GM18517 (cell line): Measurements from ENCODE around the gene C7orf57.
"Not testable (repeated sequence)": the region's sequence is repeated elsewhere in the genome, so short reads cannot be mapped to it uniquely, and the experiment has no call there.

Experiments
- ATAC-seq: cut with Tn5 transposase; IDR thresholded peaks from one replicate; pipeline ENCODE4 v1.9.1; 2021; ENCODE audit warnings: mild to moderate bottlenecking, moderate library complexity; ENCODE audit not compliant: unreplicated experiment

C7orf57 gene

DNA sequence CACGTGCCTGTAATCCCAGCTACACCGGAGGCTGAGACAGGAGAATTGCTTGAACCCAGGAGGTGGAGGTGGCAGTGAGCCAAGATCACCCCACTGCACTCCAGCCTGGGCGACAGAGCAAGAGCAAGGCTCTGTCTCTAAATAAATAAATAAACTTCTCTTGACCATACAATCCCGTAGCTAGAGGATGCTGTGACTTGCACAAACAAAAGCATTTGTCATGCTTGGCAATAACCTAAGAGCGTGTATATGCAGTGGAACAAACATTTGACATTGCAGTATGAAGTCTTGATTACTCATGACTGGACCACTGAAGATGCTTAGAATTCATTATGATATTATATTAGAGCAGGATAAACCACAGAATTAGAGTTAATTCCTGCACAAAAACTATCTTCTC is 1.4 kb upstream of the C7orf57 start:
- ATAC-seq, result no peak

DNA sequence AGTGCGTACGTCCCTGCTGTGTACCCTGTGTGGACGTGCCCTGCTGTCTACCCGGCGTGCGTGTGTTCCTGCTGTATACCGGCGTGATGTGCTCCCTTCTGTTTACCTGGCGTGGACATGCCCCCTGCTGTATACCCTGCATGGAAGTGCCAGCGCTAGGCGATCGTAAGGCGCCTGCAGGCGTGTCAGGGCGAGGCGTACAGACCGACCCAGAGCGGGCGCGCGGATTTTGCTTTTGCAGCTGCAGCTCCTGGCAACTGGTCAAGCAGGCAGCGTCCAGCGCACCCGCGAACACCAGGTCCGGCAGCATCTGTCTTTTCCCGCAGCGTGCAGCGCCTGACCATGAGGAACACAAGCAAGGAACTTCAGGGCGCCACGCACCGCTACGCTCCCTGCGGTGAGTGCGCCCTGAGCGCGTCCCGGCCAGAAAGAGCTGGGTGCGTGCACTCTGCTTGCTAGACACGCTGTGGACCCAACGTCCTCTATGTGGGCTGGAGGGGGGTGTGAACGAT is 680 bp downstream of the C7orf57 start:
- no peak for ATAC-seq

DNA sequence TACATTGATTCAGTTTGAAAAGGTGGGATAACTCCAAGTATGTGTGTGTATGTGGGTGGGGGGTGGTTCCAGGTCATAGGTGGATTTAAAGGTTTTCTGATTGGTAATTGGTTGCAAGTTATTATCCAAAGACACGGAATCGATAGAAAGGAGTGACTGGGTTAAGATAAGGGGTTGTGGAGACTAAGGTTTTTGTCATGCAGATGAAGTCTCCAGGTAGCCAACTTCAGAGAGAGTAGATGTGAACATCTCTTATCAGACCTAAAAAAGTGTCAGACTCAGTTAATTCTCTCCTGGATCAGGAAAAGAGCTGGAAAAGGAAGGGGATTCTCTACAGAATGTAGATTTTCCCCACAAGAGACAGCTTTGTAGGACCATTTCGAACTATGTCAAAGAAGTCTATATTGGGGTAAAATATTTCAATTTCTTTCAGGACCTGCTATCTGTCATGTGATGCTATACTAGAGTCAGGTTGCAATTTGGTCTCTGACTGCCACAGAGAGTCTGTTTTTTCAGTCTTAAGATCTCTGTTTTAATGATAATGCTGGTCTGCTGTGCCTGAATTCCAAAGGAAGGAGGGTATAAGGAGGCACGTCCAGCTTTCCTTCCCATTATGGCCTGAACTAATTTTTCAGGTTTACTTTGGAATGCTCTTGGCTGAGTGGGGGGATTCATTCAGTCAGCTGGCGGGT is 3.6 kb downstream of the C7orf57 start:
- ATAC-seq, result no peak

DNA sequence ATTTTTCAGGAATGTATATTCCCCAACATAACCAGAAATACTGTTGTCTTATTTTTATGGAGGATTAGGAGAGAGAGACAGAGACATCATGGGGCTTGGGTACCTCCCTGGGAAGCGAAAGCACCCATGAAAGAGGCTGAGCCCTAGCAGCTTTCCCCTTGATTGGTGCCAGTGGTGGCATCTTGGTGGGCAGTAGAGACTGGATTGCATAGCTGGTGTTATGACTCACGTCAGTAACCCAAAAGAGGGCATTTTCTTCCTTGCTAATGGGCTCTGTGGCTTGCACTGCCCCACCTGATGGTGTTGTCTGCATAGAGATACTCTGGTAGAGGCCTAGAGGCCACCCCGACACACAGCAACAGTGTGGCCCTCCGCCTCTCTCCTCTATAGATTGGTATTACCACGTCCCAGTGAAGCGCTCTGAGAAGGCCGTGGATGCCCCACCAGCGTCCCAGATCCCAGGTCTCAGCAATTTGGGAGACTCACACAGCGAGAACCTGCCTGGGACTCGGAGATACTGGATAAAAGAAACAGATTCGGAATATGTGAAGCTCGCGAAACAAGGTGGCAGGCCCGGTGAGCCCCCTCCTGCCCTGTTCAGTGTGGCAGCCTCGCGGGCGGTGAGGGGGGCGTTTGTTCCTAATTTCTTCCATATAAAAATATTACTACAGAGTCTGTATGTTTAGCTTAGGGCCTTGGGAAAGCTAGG is 5.8 kb downstream of the C7orf57 start:
- ATAC-seq, result no peak

DNA sequence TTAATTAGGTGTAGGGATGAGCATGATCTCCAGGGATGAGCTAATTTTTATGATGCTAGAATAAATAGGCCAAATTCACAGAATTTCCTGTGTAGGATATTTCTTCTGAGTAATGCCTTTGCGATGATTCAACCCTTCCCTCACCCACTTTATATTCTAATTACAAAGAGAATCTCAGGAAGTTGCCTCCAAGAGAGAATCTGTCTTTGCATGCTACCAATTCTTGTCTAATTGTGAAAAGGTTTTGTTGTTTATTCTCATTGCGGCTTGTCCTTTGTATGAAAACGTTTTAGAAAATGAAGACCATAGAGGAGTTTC is 6.3 kb downstream of the C7orf57 start:
- no peak for ATAC-seq

DNA sequence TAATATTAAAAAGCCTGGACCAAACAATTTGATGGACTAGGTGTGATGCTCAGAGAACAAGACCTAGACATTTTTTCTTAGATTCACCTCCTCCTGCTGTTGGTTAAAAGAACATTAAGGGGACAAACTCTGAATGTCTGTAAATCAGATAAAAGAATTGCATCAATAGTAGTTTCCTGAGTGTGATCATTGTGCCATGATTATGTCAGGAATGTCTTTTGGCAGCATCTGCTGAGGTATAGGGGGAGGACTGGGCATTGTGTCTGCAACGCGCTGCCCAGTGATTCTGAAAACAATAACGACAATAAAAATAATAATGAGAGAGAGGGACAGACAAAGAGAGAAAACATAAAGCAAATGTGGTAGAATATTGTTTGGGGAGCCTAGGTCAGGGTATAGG is 6.9 kb downstream of the C7orf57 start:
- ATAC-seq, result no peak

DNA sequence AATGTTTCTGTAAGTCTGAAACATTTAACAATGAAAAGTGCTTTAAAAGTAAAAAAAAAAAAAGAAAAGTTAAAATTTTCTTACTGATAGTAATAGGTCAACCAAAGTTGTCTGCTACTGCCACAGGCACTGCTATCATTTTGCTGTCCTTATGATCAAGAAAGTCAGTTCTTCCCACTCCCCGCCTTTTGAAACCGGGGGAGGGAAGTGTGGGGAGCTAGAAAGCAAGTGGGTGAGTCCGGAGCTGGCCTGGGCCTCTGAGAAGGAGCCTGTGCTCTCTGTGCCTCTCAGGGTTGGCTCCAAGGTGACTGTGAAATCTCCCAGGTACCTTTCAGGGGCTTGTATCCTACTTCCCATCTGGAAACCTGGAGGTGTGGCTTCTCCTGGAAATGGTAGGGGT is 7.3 kb downstream of the C7orf57 start:
- ATAC-seq, result no peak

DNA sequence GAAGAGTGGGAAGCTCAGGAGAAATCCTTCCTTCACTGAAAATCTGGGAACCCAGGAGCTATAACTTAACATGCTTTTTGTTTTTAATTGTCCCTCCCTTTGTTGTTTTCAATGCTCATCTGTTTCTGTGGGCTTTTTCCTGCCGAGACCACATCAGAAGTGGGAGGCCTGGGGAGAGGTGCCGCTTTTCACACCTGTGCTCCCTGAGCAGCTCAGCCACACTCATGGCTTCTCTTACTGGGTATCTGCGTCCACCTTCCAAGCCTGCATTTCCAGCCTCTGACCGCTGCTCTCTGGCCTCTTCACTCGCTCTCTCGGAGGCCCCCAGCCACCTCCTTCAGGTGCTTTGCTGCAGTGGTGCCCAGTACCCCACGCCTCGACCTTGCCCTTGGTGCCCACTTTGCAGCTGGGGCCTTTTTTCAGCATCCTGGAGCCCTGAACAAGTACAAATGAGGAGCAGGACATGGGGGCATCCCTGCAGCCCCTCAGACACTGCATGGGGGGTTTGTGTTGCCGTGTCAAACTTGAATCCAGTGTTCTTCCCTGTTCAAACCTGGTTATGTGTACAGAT is 9.9 kb downstream of the C7orf57 start:
- ATAC-seq, result no peak

DNA sequence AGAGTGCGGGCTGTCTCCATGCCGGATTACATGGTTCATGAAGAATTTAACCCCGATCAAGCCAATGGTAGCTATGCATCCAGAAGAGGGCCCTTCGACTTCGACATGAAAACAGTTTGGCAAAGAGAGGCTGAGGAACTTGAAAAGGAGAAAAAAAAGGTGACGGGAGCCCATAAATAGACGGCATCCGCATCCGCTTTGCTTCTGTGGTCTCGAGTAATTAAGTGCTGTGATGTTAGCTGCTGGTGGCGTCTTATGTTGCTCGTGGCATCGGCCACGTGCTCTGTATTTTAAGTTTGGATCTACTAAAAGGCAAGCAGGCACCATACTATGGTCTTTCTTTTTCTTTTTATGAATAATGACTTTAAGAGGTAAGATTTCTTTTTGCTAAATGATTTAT is 11.1 kb downstream of the C7orf57 start:
- ATAC-seq, result no peak

DNA sequence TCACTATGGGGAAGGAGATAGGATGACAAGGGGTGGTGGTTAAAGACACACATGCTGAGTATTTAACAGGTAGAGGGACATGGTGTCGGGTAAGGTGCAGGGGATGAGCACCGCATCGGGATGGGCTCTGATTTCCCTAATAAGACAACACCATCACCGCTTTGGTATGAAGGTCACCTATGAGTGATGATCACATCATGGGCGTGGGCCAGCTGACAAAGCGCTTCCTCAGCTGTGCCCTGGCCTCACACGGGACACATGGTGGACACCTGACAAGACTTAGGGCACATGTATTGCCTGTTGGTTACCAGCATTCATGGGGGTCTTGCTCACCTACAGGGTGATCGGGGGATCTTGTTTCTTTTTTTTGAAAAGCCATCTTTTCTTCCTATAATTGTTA is 12.8 kb downstream of the C7orf57 start:
- no peak for ATAC-seq

DNA sequence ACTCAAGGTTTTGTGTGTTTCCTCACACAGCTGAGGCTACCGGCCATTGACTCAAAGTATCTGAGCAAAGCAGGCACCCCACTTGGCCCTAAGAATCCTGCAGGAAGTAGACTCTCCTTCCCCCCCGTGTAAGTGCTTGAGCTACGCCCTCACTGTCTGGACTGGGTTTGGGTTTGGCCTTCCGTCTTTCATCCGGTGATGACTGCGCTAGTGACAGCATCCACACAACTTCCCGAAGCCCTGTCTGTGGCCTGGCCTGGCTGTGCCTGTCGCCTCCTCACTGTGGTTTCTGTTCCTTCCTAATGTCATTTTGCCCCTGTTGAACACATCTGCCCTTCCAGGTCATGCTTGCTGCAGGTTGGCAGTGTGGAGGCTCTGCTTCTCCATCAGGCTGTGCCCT is 14.5 kb downstream of the C7orf57 start:
- no peak for ATAC-seq

DNA sequence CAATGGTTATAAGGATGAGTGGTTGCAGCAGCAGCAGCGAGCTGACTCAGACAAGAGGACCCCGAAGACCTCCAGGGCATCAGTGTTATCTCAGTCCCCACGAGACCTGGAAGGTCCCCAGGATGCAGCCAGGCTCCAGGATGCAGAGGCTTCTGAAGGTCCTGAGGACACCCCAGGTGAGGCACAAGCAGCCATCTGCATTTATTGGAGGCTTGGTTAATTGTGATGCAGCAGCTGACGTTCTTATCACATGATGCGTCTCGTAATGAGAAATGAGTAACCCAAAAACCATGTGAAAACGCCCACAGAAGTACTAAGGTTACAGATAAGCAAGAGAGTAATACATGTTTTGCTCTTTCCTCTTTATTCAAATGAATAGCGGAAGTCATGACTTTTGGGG is 17.4 kb downstream of the C7orf57 start:
- no peak for ATAC-seq

DNA sequence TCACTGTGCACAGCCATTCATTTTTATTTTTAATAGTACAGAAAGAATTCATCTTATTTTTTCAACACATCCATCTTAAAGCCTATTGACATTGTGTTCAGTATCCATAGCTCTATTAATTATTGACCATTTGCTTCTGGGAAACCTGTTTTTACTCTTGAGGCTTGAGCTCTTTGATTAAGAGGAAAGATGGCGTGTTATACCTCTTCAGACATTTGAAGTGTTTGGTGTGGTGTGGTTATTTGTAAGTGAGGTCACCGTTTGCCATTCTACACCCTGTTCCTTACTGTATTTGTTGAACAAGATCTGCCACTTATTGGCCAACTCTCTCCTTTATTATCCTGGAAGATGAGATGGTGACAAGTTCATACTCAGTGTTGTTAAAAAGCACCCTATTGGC is 18.4 kb downstream of the C7orf57 start:
- ATAC-seq, result no peak

DNA sequence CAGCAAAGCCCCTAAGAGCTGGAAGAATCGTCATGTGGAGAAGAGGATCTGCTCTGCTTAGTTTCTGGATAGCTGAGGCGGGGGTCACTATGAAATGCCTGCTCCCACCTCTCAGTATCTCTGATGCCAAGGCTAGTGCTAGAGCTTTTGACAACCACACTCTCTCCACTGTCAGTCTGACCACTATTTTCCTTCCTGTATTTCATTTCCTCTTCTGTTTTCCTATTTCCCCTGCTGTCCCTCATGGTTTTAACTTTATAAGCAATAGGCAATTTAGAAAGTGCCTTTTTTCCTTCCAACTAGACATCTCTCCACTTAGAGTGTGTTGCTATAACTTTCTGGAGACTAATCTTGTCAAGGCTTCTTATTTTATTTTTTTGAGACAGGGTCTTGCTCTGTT is 23.6 kb downstream of the C7orf57 start:
- ATAC-seq, result no peak

DNA sequence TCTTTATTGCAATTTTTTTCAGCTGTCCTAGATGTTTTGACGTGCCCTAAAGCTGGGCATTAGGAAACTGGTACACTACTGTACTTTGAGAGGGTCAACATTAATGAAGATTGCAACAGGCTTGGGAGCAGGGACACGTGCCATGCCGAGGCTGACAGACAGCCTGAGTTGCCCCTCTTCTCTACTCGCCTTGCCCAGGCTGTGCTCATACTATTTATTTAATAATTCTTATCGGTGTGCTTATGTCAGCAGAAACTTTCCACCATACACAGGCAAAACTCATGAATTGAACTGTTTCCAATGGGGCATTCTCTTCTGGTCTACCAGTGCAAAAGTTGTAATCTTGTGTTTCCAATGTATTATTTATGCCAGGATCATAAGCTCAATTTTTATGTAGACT is 24.4 kb downstream of the C7orf57 start:
- ATAC-seq, result no peak

DNA sequence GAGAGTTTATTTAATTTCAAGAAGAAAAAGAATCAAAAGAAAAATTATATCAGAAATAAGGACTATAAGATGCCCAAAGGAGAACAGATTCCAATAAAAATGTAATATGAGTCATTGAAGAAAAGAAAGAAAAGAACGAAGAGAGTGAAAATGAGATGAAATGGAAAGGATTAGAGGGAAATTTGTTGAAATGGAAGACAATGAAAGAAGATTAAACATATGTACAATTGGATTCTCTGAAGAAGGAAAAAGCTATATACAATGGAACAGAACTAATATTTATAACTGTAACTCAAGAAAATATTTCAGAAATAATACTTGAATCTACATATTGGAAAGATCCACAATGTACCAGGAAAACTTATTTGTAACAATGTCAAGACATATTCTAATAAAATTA is 28.6 kb downstream of the C7orf57 start:
- ATAC-seq, result no peak

DNA sequence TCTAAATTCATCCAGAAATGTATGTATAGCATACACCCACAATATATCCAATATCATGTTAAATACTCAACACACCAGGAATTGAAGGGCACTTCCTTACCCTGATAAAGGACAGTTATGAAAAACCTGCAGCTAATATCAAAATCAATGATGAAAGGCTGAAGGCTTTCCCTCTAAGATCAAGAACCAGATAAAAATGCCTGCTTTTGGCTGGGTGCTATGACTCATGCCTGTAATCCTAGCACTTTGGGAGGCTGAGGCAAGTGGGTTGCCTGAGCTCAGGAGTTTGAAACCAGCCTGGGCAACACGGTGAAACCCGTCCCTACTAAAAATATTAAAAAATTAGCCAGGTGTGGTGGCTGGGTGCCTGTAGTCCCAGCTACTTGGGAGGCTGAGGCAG is 32.1 kb downstream of the C7orf57 start:
- no peak for ATAC-seq

DNA sequence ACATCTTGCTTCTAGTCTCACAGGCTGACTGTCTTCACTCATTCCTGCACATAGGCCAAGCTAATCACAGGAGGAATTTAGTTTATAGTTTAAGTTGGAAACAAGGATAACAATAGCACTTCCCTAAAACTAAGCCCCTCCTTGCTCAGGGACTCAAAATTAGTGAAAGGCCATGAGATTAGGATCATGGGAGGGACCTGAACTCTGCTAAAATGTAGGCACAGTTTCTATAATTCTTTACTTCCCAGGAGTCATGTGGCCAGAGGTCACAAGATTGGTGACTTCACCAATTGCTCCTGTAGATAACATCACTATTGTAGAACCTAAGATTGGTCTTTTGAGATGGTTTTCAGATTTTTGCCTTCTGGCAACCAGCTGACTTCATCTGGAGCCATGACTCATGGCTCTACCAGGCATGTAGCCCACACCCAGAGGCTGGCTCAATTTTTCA is 38.9 kb downstream of the C7orf57 start:
- no peak for ATAC-seq

DNA sequence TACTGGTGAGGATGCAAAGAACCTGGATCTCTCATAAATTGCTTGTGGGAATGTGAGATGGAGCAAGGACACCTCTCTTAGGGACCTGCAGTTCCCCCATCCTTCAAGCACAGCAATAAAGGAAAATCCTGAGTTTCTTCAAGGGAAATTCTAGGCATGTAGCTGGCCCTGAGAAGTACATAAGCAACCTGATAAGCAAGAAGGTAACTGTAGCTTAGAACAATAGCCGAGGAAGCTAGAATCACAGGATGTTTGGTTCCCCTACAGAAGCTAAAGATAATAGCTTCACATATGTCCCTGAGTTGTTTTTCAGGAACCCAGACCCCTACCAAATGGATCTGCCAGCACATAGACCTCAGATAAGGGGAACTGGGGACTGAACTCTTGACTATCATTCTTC is 42.1 kb downstream of the C7orf57 start:
- ATAC-seq, result no peak

DNA sequence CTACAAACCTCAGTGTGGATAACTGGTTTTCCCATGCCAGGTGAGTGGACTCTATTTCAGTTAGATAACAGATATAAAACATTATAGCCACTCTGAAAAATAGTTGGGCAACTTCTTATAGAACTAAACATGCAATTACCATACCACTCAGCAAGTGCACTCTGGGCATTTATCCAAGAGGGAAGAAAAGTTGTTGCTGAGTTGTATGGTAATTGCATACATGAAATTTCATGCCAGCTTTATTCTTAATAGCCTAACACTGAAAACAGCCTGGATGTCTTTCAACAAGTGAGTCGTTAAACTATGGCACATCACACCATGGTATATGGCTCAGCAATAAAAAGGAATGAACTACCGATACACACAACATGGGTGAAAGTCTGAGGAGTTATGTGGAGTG is 43.1 kb downstream of the C7orf57 start:
- ATAC-seq, result no peak

DNA sequence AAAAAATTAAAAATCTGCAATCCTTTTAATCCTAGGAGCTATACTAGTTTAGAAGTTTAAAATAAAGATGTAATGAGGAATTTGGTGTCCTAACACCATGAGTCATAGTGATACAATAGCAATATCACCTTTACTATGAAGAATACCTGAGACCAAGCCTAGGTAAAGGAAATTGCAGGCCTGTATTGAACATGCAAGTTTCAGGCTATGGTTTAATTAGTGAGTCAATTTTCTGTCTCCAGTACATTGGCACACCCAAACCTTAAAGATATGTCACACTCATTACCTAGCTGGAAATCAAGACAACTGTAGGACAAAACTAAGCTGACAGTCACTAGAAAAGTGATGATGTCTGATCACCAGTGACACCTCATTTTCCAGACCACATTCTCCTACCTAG is 47.0 kb downstream of the C7orf57 start:
- ATAC-seq, result not testable (repeated sequence)

DNA sequence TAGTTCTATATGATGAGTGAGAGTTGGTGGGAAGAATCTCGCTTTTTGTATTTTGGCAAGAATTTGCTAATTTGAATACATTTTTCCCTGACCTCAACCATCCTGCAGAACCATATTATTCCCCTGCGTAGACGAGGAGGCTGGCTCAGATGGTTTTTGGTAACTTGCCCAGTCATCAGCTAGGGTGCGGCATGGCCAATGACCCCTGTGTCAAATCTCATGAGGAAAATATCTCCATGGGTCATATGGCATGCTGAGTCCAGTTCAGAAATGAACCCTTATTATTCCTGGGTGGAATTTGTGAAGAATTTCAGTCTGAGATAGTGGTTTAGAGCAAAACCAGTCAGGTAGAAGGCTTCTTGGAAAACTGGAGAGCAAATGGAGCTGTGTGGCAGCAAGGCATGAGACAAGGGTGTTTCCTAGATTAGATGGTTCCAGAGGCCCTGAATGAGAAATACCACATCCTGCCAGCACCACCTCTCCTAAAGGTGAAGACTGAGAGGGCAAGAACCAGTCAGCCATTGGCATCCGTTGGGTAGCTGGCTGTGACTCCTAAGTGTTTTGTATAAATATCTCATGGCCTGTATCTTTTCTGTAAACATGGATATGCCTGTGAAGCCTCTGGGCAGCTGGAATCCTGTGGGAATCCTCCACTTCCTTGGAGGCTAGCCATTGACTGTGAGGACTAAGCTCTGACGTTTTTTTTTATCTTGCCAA is 47.9 kb downstream of the C7orf57 start:
- ATAC-seq, result no peak
